ENCODE data around the gene COA3. TPM values are rescaled to one million over a fixed set of nuclear protein-coding genes. Genes with fewer than 3 reads are reported as not detected.

The COA3 gene
- total RNA-seq, 1 donor from 2014 or later, result 51.2 TPM

DNA sequence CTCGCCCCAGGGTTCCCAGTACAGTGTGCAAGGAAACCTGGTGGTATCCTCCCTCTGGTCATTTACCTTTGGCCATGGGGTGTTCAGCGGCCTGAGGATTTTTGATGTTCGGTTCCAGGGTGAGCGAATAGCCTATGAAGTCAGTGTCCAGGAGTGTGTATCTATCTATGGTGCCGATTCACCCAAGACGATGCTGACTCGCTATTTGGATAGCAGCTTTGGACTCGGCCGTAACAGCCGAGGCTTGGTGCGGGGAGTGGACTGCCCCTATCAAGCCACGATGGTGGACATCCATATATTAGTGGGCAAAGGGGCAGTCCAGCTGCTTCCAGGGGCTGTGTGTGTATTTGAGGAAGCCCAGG lies 47.0 kb upstream of the COA3 start:
- Mint-ChIP-seq H3K4me3 (ENCODE audit: unreplicated experiment) (no peak overlapping the region), H3K36me3 (ENCODE audit: unreplicated experiment) (peaks cover 27% of the 10 kb centered on the region), H3K27ac (ENCODE audit: unreplicated experiment) (no peak overlapping the region), H3K4me1 (ENCODE audit: unreplicated experiment) (no peaks in the 10 kb centered on the region), H3K9me3 (ENCODE audit: unreplicated experiment) (no peaks in the 10 kb centered on the region), H3K27me3 (ENCODE audit: unreplicated experiment) (no peaks in the 10 kb centered on the region)
- TF ChIP-seq, protein P1, sequence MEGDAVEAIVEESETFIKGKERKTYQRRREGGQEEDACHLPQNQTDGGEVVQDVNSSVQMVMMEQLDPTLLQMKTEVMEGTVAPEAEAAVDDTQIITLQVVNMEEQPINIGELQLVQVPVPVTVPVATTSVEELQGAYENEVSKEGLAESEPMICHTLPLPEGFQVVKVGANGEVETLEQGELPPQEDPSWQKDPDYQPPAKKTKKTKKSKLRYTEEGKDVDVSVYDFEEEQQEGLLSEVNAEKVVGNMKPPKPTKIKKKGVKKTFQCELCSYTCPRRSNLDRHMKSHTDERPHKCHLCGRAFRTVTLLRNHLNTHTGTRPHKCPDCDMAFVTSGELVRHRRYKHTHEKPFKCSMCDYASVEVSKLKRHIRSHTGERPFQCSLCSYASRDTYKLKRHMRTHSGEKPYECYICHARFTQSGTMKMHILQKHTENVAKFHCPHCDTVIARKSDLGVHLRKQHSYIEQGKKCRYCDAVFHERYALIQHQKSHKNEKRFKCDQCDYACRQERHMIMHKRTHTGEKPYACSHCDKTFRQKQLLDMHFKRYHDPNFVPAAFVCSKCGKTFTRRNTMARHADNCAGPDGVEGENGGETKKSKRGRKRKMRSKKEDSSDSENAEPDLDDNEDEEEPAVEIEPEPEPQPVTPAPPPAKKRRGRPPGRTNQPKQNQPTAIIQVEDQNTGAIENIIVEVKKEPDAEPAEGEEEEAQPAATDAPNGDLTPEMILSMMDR (IDR thresholded peaks at IDR 0.05), result no peak
- DNase-seq (ENCODE audit: extremely low spot score, unreplicated experiment), result no peak

DNA sequence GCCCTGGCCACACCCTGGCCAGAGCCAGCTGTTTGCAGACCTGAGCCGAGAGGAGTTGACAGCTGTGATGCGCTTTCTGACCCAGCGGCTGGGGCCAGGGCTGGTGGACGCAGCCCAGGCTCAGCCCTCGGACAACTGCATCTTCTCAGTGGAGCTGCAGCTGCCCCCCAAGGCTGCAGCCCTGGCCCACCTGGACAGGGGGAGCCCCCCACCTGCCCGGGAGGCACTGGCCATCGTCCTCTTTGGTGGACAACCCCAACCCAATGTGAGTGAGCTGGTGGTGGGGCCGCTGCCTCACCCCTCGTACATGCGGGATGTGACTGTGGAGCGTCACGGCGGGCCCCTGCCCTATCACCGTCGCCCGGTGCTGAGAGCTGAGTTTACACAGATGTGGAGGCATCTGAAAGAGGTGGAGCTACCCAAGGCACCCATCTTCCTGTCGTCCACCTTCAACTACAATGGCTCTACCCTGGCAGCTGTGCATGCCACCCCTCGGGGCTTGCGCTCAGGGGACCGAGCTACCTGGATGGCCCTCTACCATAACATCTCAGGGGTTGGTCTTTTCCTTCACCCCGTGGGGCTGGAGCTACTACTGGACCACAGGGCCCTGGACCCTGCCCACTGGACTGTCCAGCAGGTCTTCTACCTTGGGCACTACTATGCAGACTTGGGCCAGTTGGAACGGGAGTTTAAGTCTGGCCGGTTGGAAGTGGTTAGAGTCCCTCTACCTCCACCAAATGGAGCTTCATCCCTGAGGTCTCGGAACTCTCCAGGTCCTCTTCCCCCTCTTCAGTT lies 46.5 kb upstream of the COA3 start:
- TF ChIP-seq, protein P1 (IDR thresholded peaks at IDR 0.05), result no peak
- H3K4me3 Mint-ChIP-seq (ENCODE audit: unreplicated experiment), result no peak overlapping the region

DNA sequence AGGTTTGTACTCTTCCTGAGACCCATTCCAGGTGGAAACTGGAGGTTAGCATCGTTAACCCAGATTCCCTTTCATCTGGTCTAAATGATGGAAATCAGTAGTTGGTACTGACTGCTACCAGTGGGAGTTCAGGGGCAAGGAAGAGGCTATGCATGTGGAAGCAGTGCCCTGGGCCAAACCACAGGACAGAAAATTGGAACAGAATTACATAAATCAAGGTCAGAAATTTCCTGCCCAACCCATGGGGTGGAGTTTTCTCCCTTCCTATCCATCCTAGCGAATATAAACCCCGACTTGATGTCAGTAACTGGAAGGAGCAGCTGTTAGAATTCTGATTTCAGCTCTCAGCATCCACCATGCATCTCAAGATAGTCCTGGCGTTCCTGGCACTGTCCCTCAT lies 45.8 kb upstream of the COA3 start, which contains the start of gene AOC2:
Gene AOC2 (plus strand): TSS at position 310 of the 400 bp plus-strand sequence. CDS start 47 bp downstream, at position 357.
- Mint-ChIP-seq H3K4me1 (ENCODE audit: unreplicated experiment) (no peaks in the 10 kb centered on the region), H3K9me3 (ENCODE audit: unreplicated experiment) (no peaks in the 10 kb centered on the region), H3K36me3 (ENCODE audit: unreplicated experiment) (peaks cover 31% of the 10 kb centered on the region), H3K27ac (ENCODE audit: unreplicated experiment) (peak within 1 kb of the TSS; percentile 7), H3K27me3 (ENCODE audit: unreplicated experiment) (no peaks in the 10 kb centered on the region), H3K4me3 (ENCODE audit: unreplicated experiment) (no peak within 1 kb of the TSS)
- no peak for DNase-seq (ENCODE audit: extremely low spot score, unreplicated experiment)
- TF ChIP-seq, protein P1 (IDR thresholded peaks at IDR 0.05), result no peak

More for the DNA sequence above, 46.5 kb upstream of the COA3 start:
- no peak overlapping the region for H3K27ac Mint-ChIP-seq (ENCODE audit: unreplicated experiment)
- no peaks in the 10 kb centered on the region for H3K27me3 Mint-ChIP-seq (ENCODE audit: unreplicated experiment)
- peaks cover 27% of the 10 kb centered on the region for H3K36me3 Mint-ChIP-seq (ENCODE audit: unreplicated experiment)
- H3K9me3 Mint-ChIP-seq (ENCODE audit: unreplicated experiment), result no peaks in the 10 kb centered on the region
- no peak for DNase-seq (ENCODE audit: extremely low spot score, unreplicated experiment)
- H3K4me1 Mint-ChIP-seq (ENCODE audit: unreplicated experiment), result no peaks in the 10 kb centered on the region

DNA sequence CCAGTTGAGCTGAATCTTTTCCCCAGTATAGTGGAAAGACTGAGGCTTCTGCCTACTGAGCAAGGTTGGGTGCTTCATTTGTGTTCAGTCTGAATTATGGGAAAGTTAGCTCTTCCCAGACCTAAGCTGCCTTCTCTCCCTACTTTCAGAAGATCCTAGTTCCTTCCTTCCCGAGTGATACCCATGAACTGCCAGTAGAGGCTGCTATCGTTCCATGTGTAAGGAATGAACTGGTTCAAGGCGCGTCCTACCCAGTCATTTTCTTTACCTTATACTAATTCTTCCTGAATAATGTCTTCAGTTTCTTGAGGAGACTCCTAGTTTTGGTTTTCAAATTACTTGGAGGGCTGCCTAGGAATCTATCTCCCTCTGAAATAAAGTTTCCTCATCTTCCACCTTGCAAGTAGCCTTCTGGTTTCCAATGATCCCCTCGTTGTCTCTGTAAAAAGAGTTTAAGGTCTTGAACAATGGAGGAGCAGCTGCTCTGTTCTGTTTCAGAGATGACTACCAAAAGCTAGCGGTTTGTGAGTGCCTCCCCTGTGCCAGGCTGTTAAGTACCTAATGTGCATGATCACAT lies 44.9 kb upstream of the COA3 start:
- Mint-ChIP-seq H3K27me3 (ENCODE audit: unreplicated experiment) (no peaks in the 10 kb centered on the region), H3K9me3 (ENCODE audit: unreplicated experiment) (no peaks in the 10 kb centered on the region)
- no peak for DNase-seq (ENCODE audit: extremely low spot score, unreplicated experiment)

More for the DNA sequence above, 44.9 kb upstream of the COA3 start:
- H3K36me3 Mint-ChIP-seq (ENCODE audit: unreplicated experiment), result peaks cover 38% of the 10 kb centered on the region
- peak overlapping the region; percentile 7 for H3K27ac Mint-ChIP-seq (ENCODE audit: unreplicated experiment)
- no peaks in the 10 kb centered on the region for H3K4me1 Mint-ChIP-seq (ENCODE audit: unreplicated experiment)
- TF ChIP-seq, protein P1 (IDR thresholded peaks at IDR 0.05), result peak; percentile 79
- no peak overlapping the region for H3K4me3 Mint-ChIP-seq (ENCODE audit: unreplicated experiment)

Measured in osteocyte (in vitro differentiated cells).